Calu3 (cell line): ENCODE results near the gene NKD1. TPM values are rescaled to one million over a fixed set of nuclear protein-coding genes. Genes with fewer than 3 reads are reported as not detected.
A peak's percentile ranks its signal among the peaks of the same experiment; 100 is the strongest.

Experiments
- BruUV-seq: library from RNA; stranded (reverse); fragments of 400-500 nt; replicated peaks from 2 replicates; lab custom pipeline; 2021; lab: Mats Ljungman, UMichigan
- CTCF ChIA-PET: fragments of 300-600 bp; sonication (Branson Sonifier 250); formaldehyde crosslinking; loops from one replicate; lab custom pipeline; 2022; ENCODE audit warnings: antibody characterized with exemption; lab: Charles Lee
- DNase-seq: peaks from one replicate; pipeline ENCODE4 v3.0.0; 2022
- H3K27ac Mint-ChIP-seq: one replicate; pipeline ENCODE4 v1.8.0; 2022; ENCODE audit warnings: mixed read lengths; ENCODE audit not compliant: unreplicated experiment
- H3K27me3 Mint-ChIP-seq: one replicate; pipeline ENCODE4 v1.8.0; 2022; ENCODE audit warnings: mixed read lengths; ENCODE audit not compliant: unreplicated experiment
- H3K36me3 Mint-ChIP-seq: one replicate; pipeline ENCODE4 v1.8.0; 2022; ENCODE audit warnings: mild to moderate bottlenecking, moderate library complexity, mixed read lengths; ENCODE audit not compliant: insufficient read depth, unreplicated experiment
- H3K4me1 Mint-ChIP-seq: one replicate; pipeline ENCODE4 v1.8.0; 2022; ENCODE audit warnings: mild to moderate bottlenecking, low read depth, mixed read lengths; ENCODE audit not compliant: unreplicated experiment
- H3K4me3 Mint-ChIP-seq: one replicate; pipeline ENCODE4 v1.8.0; 2022; ENCODE audit warnings: mild to moderate bottlenecking, low read depth, moderate library complexity, mixed read lengths; ENCODE audit not compliant: unreplicated experiment
- H3K9me3 Mint-ChIP-seq: one replicate; pipeline ENCODE4 v1.8.0; 2022; ENCODE audit warnings: low read depth, mixed read lengths; ENCODE audit not compliant: unreplicated experiment
- CTCF ChIP-seq: fragments of 200-600 bp; IDR thresholded peaks from one replicate; pipeline ENCODE4 v1.8.0; 2022; ENCODE audit warnings: antibody characterized with exemption; ENCODE audit not compliant: unreplicated experiment
- intact Hi-C: fragments of 100-400 bp; cut with micrococcal nuclease; formaldehyde crosslinking; loops from one replicate; pipeline ENCODE4 v1.10.0; 2022; ENCODE audit not compliant: unreplicated experiment
- total RNA-seq: library from RNA; stranded (reverse); gene quantifications from 2 replicates; pipeline ENCODE4 v1.2.3, GENCODE V29; 2022

NKD1 gene
- total RNA-seq, 1 experiment from 2014 or later: 0.31 TPM

GRCh38 chr16:50696126-50696525, 147.9 kb downstream of the NKD1 start:
- Mint-ChIP-seq H3K27ac (peak overlapping the region; percentile 39), H3K36me3 (no peaks in the 10 kb centered on the region), H3K4me1 (peaks cover 37% of the 10 kb centered on the region), H3K27me3 (peaks cover 25% of the 10 kb centered on the region), H3K4me3 (no peak overlapping the region), H3K9me3 (no peaks in the 10 kb centered on the region)
- BruUV-seq: no TSS peak
- intact Hi-C loops: no loop called here
- peak; percentile 58 for DNase-seq
- CTCF ChIA-PET: interaction anchor here (1.1 kb wide), 1 partner anchor 26 kb away, joined by 4 read pairs; no protein-coding TSS in a partner anchor
- TF ChIP-seq CTCF: no peak

GRCh38 chr16:50696575-50697420, 148.6 kb downstream of the NKD1 start:
- H3K36me3 Mint-ChIP-seq: no peaks in the 10 kb centered on the region
- no peak for TF ChIP-seq CTCF
- no peaks in the 10 kb centered on the region for H3K9me3 Mint-ChIP-seq
- peak; percentile 81 for DNase-seq
- H3K27ac Mint-ChIP-seq: peak overlapping the region; percentile 39
- intact Hi-C loops: no loop called here
- BruUV-seq: no TSS peak
- H3K27me3 Mint-ChIP-seq: peaks cover 18% of the 10 kb centered on the region
- CTCF ChIA-PET: interaction anchor here (0.5 to 1.1 kb wide), 3 partner anchors 25 to 376 kb away, joined by 3 to 4 read pairs (median 3); no protein-coding TSS in a partner anchor
- H3K4me1 Mint-ChIP-seq: peaks cover 37% of the 10 kb centered on the region
- no peak overlapping the region for H3K4me3 Mint-ChIP-seq

GRCh38 chr16:50697421-50697715, 149.2 kb downstream of the NKD1 start:
- DNase-seq: no peak
- BruUV-seq: no TSS peak
- intact Hi-C loops: no loop called here
- no peak overlapping the region for H3K4me3 Mint-ChIP-seq
- CTCF ChIA-PET: interaction anchor here (1.0 kb wide), 1 partner anchor 29 kb away, joined by 4 read pairs; no protein-coding TSS in a partner anchor
- TF ChIP-seq CTCF: no peak
- H3K9me3 Mint-ChIP-seq: no peaks in the 10 kb centered on the region
- H3K27me3 Mint-ChIP-seq: peaks cover 13% of the 10 kb centered on the region
- peak overlapping the region; percentile 37 for H3K27ac Mint-ChIP-seq
- H3K36me3 Mint-ChIP-seq: no peaks in the 10 kb centered on the region
- H3K4me1 Mint-ChIP-seq: peaks cover 37% of the 10 kb centered on the region

- H3K36me3 Mint-ChIP-seq: no peaks in the 10 kb centered on the region
- peak overlapping the region; percentile 37 for H3K27ac Mint-ChIP-seq
- peaks cover 5% of the 10 kb centered on the region for H3K27me3 Mint-ChIP-seq
- peaks cover 37% of the 10 kb centered on the region for H3K4me1 Mint-ChIP-seq
- no peak for TF ChIP-seq CTCF
- peak overlapping the region; percentile 28 for H3K4me3 Mint-ChIP-seq
- no TSS peak for BruUV-seq
- intact Hi-C loops: no loop called here
- no peaks in the 10 kb centered on the region for H3K9me3 Mint-ChIP-seq
- DNase-seq: peak; percentile 34
- CTCF ChIA-PET: interaction anchor here (1.0 to 1.5 kb wide), 2 partner anchors 21 to 30 kb away, joined by 3 to 4 read pairs; no protein-coding TSS in a partner anchor
These were observed 149.9 kb downstream of the NKD1 start for GRCh38 chr16:50697881-50698767.
